GM06990 (cell line): ENCODE data around the gene KCNC1.

Experiments
- DNase-seq: peaks from one replicate; pipeline ENCODE4 v3.0.0-alpha.2; 2011; ENCODE audit not compliant: insufficient read length; ENCODE audit errors: extremely low read depth
- H3K27me3 ChIP-seq: replicated peaks from 2 replicates; pipeline ENCODE4 v1.6.0; 2011; ENCODE audit warnings: low read length; ENCODE audit not compliant: control insufficient read depth, insufficient read depth
- H3K36me3 ChIP-seq: 2 replicates; pipeline ENCODE4 v1.5.1; 2011; ENCODE audit warnings: low read length; ENCODE audit not compliant: control insufficient read depth, insufficient read depth
- H3K4me3 ChIP-seq: replicated peaks from 2 replicates; pipeline ENCODE4 v1.5.1; 2011; ENCODE audit warnings: low read depth, mild to moderate bottlenecking, control low read depth, low read length
- CTCF ChIP-seq: IDR thresholded peaks from 2 replicates; pipeline ENCODE4 v1.5.1; 2011; ENCODE audit warnings: low read length, control low read depth, mild to moderate bottlenecking, inconsistent platforms; ENCODE audit not compliant: insufficient read depth, poor library complexity, severe bottlenecking

Gene KCNC1

GRCh38 chr11:17721242-17721999, 13.2 kb upstream of the KCNC1 start:
- no peaks in the 10 kb centered on the region; the same call in none of the 2 replicates for H3K27me3 ChIP-seq
- no peak for DNase-seq
- no peaks in the 10 kb centered on the region for H3K36me3 ChIP-seq
- H3K4me3 ChIP-seq: no peak overlapping the region
- no peak for TF ChIP-seq CTCF

GRCh38 chr11:17722000-17722643, 12.5 kb upstream of the KCNC1 start:
- Histone ChIP-seq H3K27me3 (no peaks in the 10 kb centered on the region; the same call in none of the 2 replicates), H3K36me3 (no peaks in the 10 kb centered on the region), H3K4me3 (no peak overlapping the region)
- no peak for DNase-seq
- TF ChIP-seq CTCF: no peak

GRCh38 chr11:17724020-17724908, 10.3 kb upstream of the KCNC1 start:
- DNase-seq: no peak
- Histone ChIP-seq H3K27me3 (no peaks in the 10 kb centered on the region; the same call in none of the 2 replicates), H3K36me3 (no peaks in the 10 kb centered on the region), H3K4me3 (no peak overlapping the region)
- no peak for TF ChIP-seq CTCF

GRCh38 chr11:17725174-17725573, 9.4 kb upstream of the KCNC1 start:
- no peaks in the 10 kb centered on the region; the same call in none of the 2 replicates for H3K27me3 ChIP-seq
- H3K36me3 ChIP-seq: no peaks in the 10 kb centered on the region
- DNase-seq: no peak
- no peak overlapping the region for H3K4me3 ChIP-seq
- no peak for TF ChIP-seq CTCF

GRCh38 chr11:17730137-17730536, 4.4 kb upstream of the KCNC1 start:
- DNase-seq: no peak
- Histone ChIP-seq H3K27me3 (no peaks in the 10 kb centered on the region; the same call in 1 of the 2 replicates), H3K4me3 (no peak overlapping the region), H3K36me3 (no peaks in the 10 kb centered on the region)
- no peak for TF ChIP-seq CTCF
